SH-SY5Y (cell line): ENCODE results near the gene PPP1R16B.

ENCODE experiments used
- GATA2 ChIP-seq: IDR thresholded peaks from 2 replicates; pipeline ENCODE4 v1.6.1; 2011; ENCODE audit warnings: mild to moderate bottlenecking, low read depth, low read length
- GATA3 ChIP-seq: IDR thresholded peaks from 2 replicates; pipeline ENCODE4 v1.6.1; 2011; ENCODE audit warnings: low read depth, mild to moderate bottlenecking, low read length, moderate library complexity

DNA sequence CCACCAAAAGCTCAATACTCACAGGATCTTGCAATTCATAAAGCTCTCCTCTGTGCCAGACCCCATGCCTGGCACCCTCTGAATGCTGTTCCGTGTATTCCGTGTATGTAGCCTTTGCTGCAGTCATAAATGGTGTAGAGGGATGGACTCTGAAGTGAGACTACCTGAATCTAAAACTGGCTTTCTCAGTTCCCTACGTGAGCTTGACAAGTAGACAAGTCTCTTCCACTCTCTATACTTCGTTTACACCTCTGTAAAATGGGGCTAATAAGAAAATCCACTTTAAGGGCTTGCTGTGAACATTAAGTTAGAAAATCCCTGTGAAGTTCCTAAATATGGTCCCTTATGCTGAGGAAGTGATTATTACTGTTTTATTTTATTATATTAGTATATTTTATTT, 31.5 kb downstream of the PPP1R16B start:
- TF ChIP-seq GATA3, result no peak
- no peak for TF ChIP-seq GATA2
